Measurements from ENCODE around the gene ZC3H7B.
"Not testable (repeated sequence)": the region's sequence is repeated elsewhere in the genome, so short reads cannot be mapped to it uniquely, and the experiment has no call there.

The ZC3H7B gene

GRCh38 chr22:41301085-41302020 lies at the start of gene ZC3H7B:
Gene ZC3H7B (plus strand): TSS chr22:41301525. CDS start chr22:41320661, 19,136 bp downstream.
- peak; percentile 65 to 81 for DNase-seq (ENCODE audit: low read depth in 1 of 2, low spot score in 1 of 2)

- DNase-seq (ENCODE audit: low read depth in 1 of 2, low spot score in 1 of 2) = no peak
Observed at GRCh38 chr22:41252365-41252764, 49.0 kb upstream of the ZC3H7B start.

GRCh38 chr22:41254230-41254629 lies 47.1 kb upstream of the ZC3H7B start:
- DNase-seq (ENCODE audit: low read depth in 1 of 2, low spot score in 1 of 2) = no peak

- DNase-seq (ENCODE audit: low read depth in 1 of 2, low spot score in 1 of 2) = no peak
Observed at GRCh38 chr22:41256254-41257253, 44.8 kb upstream of the ZC3H7B start.

GRCh38 chr22:41257696-41258095 lies 43.6 kb upstream of the ZC3H7B start:
- no peak for DNase-seq (ENCODE audit: low read depth in 1 of 2, low spot score in 1 of 2)

- not testable (repeated sequence) for DNase-seq (ENCODE audit: low read depth in 1 of 2, low spot score in 1 of 2)
Observed at GRCh38 chr22:41259756-41260155, 41.6 kb upstream of the ZC3H7B start.

GRCh38 chr22:41260871-41261270 lies 40.5 kb upstream of the ZC3H7B start:
- DNase-seq (ENCODE audit: low read depth in 1 of 2, low spot score in 1 of 2) = no peak

GRCh38 chr22:41261541-41262249 lies 39.6 kb upstream of the ZC3H7B start:
- DNase-seq (ENCODE audit: low read depth in 1 of 2, low spot score in 1 of 2) = no peak

GRCh38 chr22:41262250-41262765 lies 39.0 kb upstream of the ZC3H7B start:
- DNase-seq (ENCODE audit: low read depth in 1 of 2, low spot score in 1 of 2) = no peak

- no peak for DNase-seq (ENCODE audit: low read depth in 1 of 2, low spot score in 1 of 2)
Observed at GRCh38 chr22:41263704-41264103, 37.6 kb upstream of the ZC3H7B start.

- DNase-seq (ENCODE audit: low read depth in 1 of 2, low spot score in 1 of 2) = no peak
Observed at GRCh38 chr22:41264408-41264941, 36.9 kb upstream of the ZC3H7B start.

GRCh38 chr22:41267958-41268357 lies 33.4 kb upstream of the ZC3H7B start:
- no peak for DNase-seq (ENCODE audit: low read depth in 1 of 2, low spot score in 1 of 2)

GRCh38 chr22:41271787-41272186 lies 29.5 kb upstream of the ZC3H7B start:
- no peak for DNase-seq (ENCODE audit: low read depth in 1 of 2, low spot score in 1 of 2)

GRCh38 chr22:41273128-41273527 lies 28.2 kb upstream of the ZC3H7B start:
- DNase-seq (ENCODE audit: low read depth in 1 of 2, low spot score in 1 of 2) = no peak

- DNase-seq (ENCODE audit: low read depth in 1 of 2, low spot score in 1 of 2) = no peak
Observed at GRCh38 chr22:41274856-41275255, 26.5 kb upstream of the ZC3H7B start.

GRCh38 chr22:41280065-41280464 lies 21.3 kb upstream of the ZC3H7B start:
- no peak for DNase-seq (ENCODE audit: low read depth in 1 of 2, low spot score in 1 of 2)

GRCh38 chr22:41280854-41281253 lies 20.5 kb upstream of the ZC3H7B start:
- DNase-seq (ENCODE audit: low read depth in 1 of 2, low spot score in 1 of 2) = no peak

- DNase-seq (ENCODE audit: low read depth in 1 of 2, low spot score in 1 of 2) = no peak
Observed at GRCh38 chr22:41284465-41284864, 16.9 kb upstream of the ZC3H7B start.

GRCh38 chr22:41285441-41285819 lies 15.9 kb upstream of the ZC3H7B start:
- DNase-seq (ENCODE audit: low read depth in 1 of 2, low spot score in 1 of 2) = peak; percentile 68 to 81

GRCh38 chr22:41285820-41286638 lies 15.3 kb upstream of the ZC3H7B start, which contains the start of gene RANGAP1:
Gene RANGAP1 (minus strand): TSS chr22:41286187. CDS start chr22:41281044, 5,143 bp downstream.
- peak; percentile 94 to 97 for DNase-seq (ENCODE audit: low read depth in 1 of 2, low spot score in 1 of 2)
